SW480 (cell line): ENCODE data around the gene PRR3.

ENCODE experiments used
- DNase-seq: peaks from one replicate; pipeline ENCODE4 v3.0.0-alpha.2; 2016; ENCODE audit warnings: low spot score

PRR3 gene

DNA sequence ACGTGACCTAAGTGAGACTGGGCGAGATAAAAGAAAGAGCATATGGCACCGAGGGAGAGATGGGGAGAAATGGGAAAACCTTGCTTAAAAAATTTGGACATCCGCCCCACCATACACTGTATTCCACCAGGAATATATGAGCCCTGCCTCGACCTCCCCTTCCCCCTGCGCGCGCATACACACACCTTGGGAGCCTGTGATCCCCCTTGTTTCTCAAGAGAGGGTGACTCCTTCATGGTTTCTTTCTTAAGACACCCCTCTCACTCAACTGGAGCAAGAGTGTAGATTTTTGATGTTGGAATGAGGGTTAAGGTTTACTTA lies 14.6 kb downstream of the PRR3 start:
- no peak for DNase-seq

DNA sequence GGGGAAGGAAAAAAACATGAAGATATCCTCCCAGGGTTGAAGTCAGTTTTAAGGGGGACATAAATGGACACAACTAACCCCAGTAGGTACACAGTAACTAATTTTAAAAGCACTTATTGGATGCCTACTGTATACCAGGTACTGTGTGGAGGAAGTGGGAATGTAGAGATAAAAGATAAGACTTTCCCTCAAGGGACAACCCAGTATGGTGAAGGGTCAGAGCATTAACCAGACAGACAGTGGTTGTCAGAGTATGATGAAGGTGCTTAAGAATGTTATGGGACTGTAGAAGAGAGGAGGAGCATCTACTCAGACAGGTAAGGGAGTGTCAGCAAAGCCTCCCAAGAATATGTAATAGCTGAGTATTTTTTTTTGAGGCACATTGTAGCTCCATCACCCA lies 15.1 kb downstream of the PRR3 start:
- DNase-seq: no peak

DNA sequence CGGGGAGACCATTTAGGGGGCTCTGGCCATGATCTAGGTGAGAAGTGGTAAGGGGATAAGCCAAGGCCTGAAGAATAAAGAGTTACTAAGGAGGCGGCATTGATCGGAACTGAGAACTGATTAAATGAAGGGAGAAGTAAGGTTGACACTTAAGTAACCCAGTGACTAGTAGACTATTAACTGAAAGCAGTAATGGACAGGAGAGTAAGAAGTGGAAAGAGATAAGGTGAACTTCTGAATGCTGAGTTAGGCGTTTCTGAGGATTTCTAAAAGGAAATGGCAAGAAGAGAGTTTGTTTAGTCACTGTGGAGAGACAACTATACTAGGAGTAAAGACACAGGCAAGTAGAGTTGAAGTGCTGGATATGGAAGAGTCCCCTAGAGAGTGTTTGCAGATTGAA lies 16.0 kb downstream of the PRR3 start:
- no peak for DNase-seq

DNA sequence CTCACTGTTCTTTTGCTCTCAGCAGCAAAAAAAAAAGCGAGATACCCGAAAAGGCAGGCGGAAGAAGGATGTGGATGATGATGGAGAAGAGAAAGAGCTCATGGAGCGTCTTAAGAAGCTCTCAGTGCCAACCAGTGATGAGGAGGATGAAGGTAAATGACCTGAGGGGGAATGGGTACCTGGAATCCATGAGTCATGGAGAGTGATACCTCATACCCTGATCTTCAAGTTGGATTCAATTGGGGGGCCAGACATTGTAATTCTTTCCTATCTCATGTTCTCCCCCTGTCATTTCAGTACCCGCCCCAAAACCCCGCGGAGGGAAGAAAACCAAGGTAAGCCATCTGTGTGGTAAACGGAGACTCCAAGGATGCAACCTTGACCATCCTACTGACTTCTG lies 21.0 kb downstream of the PRR3 start:
- DNase-seq: no peak

DNA sequence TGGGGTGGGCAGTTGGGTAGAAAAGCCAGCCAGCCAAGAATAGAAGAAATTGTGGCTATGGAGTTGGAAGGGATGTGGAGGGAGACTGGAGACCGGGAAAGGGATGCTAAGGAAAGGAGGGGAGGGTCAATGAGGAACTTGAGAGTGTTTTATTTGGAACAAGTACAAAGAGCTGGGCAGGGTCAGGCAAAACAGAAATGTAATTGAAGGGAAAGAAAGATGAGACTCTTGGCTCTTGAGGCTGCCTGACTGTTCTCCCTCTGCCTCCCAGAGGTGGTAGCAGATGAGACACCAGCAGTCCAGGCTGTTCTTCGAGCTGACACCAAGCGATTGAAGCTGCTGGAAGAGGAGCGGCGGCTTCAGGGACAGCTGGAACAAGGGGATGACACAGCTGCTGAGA lies 26.8 kb downstream of the PRR3 start:
- DNase-seq: no peak

DNA sequence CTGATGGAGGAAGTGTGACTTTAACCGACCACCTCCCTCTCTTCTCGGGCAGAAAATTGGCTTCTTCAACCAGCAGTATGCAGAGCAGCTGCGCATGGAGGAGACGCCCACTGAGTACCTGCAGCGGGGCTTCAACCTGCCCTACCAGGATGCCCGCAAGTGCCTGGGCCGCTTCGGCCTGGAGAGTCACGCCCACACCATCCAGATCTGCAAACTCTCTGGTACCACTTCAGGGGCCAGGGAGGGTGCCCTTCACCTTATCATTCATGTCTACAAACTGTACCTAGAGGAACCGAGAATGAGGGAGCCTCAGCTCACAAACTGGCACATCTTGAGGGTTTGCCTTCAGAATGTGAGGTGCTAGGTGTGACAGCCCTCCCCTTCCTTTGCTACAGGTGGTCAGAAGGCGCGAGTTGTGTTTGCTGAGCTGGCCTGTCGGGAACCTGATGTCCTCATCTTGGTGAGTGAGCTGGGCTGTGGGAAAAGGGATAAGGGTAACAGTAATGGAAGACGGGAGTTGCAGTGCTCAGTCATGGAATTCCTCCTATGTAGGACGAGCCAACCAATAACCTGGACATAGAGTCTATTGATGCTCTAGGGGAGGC lies 32.8 kb downstream of the PRR3 start:
- no peak for DNase-seq

DNA sequence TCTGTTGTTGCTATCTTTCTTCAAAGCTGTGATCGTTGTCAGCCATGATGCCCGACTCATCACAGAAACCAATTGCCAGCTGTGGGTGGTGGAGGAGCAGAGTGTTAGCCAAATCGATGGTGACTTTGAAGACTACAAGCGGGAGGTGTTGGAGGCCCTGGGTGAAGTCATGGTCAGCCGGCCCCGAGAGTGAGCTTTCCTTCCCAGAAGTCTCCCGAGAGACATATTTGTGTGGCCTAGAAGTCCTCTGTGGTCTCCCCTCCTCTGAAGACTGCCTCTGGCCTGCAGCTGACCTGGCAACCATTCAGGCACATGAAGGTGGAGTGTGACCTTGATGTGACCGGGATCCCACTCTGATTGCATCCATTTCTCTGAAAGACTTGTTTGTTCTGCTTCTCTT lies 33.4 kb downstream of the PRR3 start:
- no peak for DNase-seq

DNA sequence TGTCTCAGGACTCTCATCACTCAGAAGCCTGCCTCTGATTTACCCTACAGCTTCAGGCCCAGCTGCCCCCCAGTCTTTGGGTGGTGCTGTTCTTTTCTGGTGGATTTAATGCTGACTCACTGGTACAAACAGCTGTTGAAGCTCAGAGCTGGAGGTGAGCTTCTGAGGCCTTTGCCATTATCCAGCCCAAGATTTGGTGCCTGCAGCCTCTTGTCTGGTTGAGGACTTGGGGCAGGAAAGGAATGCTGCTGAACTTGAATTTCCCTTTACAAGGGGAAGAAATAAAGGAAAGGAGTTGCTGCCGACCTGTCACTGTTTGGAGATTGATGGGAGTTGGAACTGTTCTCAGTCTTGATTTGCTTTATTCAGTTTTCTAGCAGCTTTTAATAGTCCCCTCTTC lies 33.9 kb downstream of the PRR3 start:
- DNase-seq: no peak

DNA sequence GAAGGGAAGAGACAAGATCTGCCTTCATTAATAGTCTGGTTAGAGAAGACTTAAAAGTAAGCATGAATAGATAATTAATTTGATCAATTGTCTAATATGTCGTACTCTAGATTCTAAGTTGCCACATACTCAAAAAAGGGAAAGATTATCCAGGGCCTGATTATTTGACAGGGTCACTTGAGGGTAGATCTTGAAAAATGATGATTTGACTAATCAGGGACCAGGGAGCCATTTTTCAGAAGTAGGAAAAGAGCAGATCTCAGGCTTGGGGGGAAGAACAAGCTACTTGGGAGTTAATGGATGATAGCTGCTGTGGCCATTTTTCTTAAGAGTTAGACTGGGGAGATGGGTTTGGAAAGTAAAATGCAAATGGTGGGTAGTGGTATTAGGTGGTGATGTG lies 35.2 kb downstream of the PRR3 start:
- no peak for DNase-seq

DNA sequence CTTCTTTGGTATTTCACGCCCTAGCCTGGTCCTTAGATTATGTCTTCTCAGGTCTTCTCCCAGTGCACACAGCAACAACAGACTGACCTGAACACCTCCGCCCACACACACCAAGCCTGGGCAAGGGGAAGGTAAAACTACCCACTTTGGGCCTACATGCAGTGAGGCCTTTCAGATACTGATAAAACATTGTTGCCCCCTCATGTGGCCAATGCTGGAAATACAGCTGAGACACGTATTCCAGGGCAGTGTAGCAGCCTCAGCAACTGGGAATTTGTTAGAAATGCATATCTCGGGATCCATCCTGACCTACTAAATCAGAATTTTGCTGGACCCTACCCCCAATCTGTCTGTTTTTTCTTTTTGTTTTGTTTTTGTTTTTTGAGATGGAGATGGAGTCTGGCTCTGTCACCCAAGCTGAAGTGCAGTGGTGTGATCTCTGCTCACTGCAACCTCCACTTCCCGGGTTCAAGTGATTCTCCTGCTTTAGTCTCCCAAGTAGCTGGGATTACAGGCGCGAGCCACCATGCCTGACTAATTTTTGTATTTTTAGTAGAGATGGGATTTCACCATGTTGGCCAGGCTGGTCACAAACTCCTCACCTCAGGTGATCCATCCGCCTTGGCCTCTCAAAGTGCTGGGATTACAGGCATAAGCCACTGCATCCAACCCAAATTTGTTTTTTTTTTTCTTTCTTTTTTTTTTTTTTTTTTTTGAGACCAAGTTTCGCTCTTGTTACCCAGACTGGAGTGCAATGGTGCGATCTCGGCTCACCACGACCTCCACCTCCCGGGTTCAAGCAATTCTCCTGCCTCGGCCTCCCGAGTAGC lies 40.4 kb downstream of the PRR3 start:
- DNase-seq: peak; percentile 64

DNA sequence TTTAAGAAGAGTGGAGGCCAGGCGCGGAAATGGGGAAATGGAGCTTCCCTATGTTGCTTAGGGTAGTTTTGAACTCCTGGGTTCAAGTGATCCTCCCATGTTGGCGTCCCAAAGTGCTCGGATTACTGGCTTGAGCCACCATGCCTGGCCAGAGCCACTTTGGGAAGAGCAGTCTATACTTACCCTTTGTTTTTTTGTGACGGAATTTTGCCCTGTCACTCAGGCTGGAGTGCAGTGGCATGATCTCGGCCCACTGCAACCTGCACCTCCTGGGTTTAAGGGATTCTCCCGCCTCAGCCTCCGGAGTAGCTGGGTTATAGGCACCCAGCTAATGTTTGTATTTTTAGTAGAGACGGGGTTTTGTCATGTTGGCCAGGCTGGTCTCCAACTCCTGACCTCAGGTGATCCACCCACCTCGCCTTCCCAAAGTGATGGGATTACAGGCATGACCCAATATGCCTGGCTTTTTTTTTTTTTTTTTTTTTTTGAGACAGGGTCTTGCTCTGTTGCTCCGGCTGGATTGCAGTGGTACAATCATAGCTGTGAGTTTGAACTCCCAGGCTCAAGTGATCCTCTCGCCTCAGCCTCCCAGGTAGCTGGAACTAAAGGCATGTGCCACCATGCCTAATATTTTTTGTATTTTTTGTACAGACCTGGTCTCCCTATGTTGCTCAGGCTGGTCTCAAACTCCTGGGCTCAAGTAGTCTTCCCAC lies 42.0 kb downstream of the PRR3 start:
- DNase-seq: no peak

DNA sequence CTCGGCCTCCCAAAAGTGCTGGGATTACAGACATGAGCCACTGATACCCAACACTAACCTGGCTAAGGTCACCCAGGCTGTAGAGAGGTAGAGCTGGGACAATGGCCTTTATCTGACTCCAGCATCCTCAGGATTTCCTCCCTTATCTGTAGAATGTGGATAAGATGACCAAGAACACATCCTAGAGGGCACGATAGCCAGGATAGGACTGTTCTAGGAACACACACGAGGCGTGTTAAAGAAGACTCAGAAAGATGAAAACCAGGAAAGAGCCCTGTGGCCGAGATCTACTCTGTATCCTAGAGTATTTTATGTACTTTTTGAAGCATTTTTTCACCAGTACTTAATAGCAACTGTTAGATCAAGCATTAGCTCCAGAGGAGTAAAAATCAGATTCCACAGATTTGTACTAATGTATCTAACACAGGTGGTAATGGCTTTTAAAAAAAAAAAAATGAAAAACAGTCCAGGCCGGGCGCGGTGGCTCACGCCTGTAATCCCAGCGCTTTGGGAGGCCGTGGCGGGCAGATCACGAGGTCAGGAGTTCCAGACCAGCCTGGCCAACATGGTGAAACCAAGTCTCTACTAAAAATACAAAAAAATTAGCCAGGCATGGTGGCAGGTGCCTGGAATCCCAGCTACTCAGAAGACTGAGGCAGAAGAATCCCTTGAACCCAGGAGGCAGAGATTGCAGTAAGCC lies 42.7 kb downstream of the PRR3 start:
- DNase-seq: no peak

DNA sequence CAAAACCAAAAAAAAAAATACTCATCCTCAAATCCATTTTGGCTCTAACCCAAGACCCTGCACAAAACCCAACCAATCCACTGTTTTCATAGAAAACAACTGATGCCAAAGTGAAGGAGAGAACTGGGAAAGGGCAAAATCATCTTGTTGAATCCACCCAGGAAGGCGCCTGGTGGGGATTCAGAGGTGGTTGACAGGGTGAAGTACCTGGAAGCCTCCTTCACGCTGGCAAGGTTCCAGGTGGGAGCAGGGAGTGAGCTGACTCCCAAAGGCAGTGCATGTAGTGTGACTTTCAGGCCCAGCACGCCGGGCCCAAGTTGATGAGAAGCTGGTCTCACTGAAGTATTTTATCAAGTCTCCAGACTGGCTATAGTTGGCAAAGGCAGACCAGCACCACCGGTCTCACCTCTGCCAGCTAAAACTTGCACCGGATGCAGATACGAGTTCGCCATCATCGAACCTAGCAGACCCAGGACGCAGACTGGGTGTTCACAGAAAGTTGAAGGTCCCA lies 43.4 kb downstream of the PRR3 start:
- no peak for DNase-seq

DNA sequence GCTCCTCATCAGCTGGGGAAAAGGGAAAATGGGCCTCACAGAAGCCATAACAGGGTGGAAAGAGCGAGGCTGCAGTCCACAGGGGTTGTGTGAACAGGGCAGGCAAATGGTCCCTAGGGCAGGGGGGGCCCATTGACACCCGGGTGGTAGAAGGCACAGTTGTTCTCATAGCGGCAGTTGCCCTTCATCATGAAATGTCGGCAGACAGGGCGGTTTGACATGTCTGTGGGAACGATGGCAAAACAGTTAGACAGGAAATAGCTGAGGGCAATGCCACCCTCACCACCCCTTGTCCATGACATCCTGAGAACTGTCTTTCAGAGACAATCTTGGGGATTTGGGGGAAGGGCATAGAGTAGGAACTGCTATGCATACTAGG lies 44.3 kb downstream of the PRR3 start:
- DNase-seq: no peak

DNA sequence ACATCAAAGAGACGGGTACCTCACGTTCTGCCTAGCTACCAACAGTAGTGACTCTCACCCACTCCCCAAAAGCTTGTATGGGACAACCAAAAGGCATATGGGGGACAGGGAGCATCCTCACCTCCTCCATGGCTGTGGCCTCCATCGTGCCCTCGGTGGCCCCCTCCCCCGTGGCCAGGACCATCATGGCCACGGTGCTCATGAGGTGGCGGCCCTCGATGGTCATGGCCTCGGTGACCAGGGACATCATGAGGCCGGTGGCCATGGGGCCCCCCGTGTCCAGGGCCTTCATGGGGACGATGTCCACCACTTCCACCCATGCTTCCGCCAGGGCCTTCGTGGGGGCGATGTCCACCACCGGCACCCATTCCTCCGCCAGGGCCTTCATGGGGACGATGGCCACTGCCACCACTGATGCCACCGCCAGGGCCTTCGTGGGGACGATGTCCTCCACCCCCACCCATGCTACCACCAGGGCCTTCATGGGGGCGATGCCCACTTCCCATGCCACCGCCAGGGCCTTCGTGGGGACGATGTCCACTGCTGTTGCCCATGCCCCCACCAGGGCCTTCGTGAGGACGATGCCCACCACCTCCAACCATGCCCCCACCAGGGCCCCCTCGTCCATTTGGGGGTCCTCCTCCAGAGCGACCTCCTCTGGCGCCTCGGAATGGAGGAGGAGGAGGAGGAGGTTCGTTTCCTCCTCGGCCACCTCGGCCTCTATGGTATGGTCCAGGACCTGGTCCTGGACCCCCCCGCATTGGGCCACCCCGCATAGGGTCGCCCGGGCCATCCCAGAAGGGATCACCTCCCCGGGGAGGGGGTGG lies 44.9 kb downstream of the PRR3 start:
- no peak for DNase-seq

DNA sequence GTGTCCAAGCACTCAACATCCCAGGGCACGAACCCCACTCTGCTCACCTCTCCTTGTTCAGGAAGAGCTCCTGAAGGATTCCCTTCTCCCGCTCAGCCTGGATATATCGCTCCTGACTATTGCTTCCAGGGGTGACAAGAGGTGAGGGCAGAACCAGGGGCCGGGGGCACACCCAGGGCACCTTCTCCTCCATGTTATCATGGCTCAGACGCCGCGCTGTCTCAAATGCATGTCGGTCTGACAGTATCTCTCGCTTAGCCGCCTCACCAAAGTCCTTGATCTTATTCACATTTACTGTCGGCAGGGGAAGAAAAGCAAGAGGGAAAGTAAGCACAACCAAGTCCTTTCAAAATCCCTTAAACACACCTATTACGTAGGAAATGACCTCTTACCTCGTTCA lies 46.9 kb downstream of the PRR3 start:
- DNase-seq: no peak

DNA sequence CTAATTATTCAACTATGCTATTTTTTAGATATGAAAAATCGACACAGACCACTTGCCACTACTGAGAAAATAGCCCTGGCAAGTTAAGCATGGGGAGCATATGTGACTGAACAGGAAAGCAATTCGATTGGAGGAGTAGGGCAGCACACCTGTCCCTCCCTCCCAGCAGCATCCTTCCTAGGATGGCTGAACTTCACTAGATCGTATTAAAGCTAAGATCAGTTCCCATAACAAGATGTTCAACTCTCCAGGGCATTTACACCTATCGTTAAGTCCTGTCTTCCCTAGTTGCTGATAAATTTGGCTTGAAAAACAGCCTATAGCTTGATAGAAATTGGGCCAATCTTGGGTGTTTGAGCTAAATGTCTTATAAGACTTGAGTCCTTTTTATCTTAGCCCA lies 53.0 kb downstream of the PRR3 start:
- no peak for DNase-seq

DNA sequence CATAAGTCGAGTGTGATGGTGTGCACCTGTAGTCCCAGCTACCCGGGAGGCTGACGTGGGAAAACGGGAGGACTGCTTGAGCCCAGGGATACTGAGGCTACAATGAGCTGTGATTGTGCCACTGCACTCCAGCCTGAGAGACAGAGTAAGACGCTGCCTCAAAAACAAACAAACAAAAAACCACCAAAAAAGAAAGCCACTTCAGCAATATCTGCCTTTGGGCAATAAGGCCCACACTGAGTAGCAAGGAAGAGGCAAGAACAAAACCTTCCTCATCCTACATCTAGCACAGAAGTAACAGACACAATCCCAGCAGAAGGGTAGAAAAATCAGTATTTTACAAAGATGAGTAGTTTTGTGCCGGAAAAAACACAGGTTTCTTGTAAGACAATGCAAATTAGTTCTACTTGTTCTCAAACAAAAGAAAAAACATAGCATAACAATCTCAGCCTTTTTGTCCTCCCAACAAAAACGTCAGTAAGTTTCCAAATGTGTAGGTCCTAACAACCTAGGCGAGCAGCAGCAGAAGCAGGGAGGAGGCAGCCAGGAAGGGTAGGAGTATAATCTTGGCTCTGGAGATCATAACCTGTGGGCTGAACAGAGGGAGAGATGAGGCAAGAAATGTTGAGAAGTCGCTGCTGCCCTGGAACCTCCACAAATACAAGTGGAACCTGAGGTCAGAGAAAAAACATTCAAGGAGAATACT lies 54.2 kb downstream of the PRR3 start:
- no peak for DNase-seq

DNA sequence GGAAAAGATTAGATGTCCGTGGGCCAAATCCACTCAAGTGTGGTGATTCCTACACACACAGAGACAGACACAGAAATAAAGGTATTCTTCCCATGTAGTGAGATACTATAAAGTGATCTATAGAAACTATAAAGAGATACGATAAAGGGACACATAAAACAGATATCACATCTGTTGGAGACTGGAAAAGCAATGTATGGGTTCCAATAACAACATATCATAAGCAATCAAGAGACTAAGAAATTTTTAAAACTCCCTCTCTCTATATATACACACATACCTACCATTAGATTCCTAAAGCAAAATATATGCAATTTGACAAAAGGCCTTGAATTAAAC lies 54.7 kb downstream of the PRR3 start:
- DNase-seq: no peak

DNA sequence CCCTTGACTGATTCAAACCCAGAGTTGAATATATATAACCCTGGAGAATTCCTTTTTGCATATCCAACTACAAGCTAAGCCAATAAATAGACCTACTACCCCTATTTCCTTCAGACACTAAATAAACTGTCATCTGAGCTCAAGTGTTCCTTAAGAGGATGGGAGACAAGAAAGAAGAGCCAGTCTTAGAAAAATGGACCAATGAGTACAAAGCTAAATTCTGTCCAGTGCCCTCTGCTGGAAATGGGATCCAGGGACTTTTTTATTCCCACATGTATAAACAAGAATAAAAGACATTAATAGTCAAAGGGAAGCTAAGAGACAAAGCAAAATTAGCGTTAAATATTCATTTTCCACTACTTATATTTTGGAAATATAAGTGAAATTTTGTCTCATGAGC lies 55.1 kb downstream of the PRR3 start:
- DNase-seq: no peak

DNA sequence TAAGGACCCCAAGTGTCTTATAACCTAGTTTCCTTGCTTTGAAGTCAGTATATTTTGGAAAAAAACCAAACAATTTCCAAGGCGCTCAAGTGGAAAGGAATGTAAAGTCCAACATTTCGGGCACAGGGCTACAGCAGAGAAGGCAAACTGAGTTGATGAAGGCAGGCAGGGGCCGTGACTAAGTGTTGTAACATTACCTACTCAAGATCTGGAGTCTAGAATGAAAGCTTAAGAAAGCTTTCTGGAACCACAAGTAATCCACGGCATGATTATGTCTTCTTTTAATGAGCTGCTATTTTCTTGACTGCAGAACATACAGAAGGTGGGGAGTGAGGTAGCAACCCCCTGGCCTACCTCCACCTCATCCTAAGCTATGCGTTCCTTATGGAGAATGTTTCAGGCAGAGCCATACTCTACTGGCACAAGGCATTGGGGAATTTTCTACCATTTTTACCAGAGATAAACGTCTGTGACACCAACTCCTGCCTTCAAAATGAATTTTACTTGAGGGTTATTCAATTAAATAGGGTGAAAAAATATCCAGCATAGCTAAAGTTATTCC lies 55.7 kb downstream of the PRR3 start:
- DNase-seq: no peak
